Epithelial cell of proximal tubule (primary cell): ENCODE data around the gene LTB4R2. TPM values are rescaled to one million over a fixed set of nuclear protein-coding genes. Genes with fewer than 3 reads are reported as not detected.
"Not testable (repeated sequence)": the region's sequence is repeated elsewhere in the genome, so short reads cannot be mapped to it uniquely, and the experiment has no call there.

ENCODE experiments used
- DNase-seq: peaks from one replicate; pipeline ENCODE4 v3.0.0-alpha.2; 2011; ENCODE audit warnings: low read depth
- H3K4me3 ChIP-seq: 2 replicates; pipeline ENCODE4 v1.5.1; 2011; ENCODE audit warnings: low read depth, mild to moderate bottlenecking, low read length
- CTCF ChIP-seq: conservative IDR thresholded peaks from 2 replicates; pipeline ENCODE4 v1.5.1; 2012; ENCODE audit warnings: low read depth, mild to moderate bottlenecking, low read length
- total RNA-seq: library from RNA; depleted of rRNA; stranded (reverse); fragments of >200 nt; gene quantifications from 2 replicates; pipeline ENCODE4 v1.2.3, GENCODE V29; 2015

Gene LTB4R2
- total RNA-seq, 1 donor from 2014 or later: 2.7 TPM

- TF ChIP-seq CTCF: no peak
- H3K4me3 ChIP-seq: no peak overlapping the region
- DNase-seq: peak; percentile 64
These were observed 43.9 kb downstream of the LTB4R2 start for GRCh38 chr14:24353559-24354481.

- not testable (repeated sequence) for H3K4me3 ChIP-seq
These were observed 44.5 kb downstream of the LTB4R2 start for GRCh38 chr14:24354482-24354825.

GRCh38 chr14:24355009-24355408 lies 45.1 kb downstream of the LTB4R2 start:
- H3K4me3 ChIP-seq: no peak overlapping the region
- TF ChIP-seq CTCF: no peak
- DNase-seq: no peak

More at GRCh38 chr14:24354482-24354825, 44.5 kb downstream of the LTB4R2 start:
- not testable (repeated sequence) for DNase-seq

- DNase-seq: no peak
- H3K4me3 ChIP-seq: no peak overlapping the region
- no peak for TF ChIP-seq CTCF
These were observed 46.3 kb downstream of the LTB4R2 start for GRCh38 chr14:24356208-24356607.

GRCh38 chr14:24360281-24360680 lies 50.3 kb downstream of the LTB4R2 start:
- no peak for DNase-seq
- H3K4me3 ChIP-seq: no peak overlapping the region
- no peak for TF ChIP-seq CTCF

GRCh38 chr14:24361326-24361725 lies 51.4 kb downstream of the LTB4R2 start:
- no peak overlapping the region for H3K4me3 ChIP-seq
- TF ChIP-seq CTCF: no peak
- no peak for DNase-seq

Other genes starting within 250 kb of the LTB4R2 start
- not detected in 2 replicates for gene CPNE6, start 238.6 kb upstream of the LTB4R2 start, total RNA-seq
- gene PCK2, start 215.8 kb upstream of the LTB4R2 start, total RNA-seq: 40.0 and 47.7 TPM in 2 replicates
- 42.6 and 51.2 TPM in 2 replicates for gene DCAF11, start 195.4 kb upstream of the LTB4R2 start, total RNA-seq
- gene NRL, start 195.2 kb upstream of the LTB4R2 start, total RNA-seq: 0.87 and 1.2 TPM in 2 replicates
- gene FITM1, start 179.5 kb upstream of the LTB4R2 start, total RNA-seq: not detected in 2 replicates
- gene PSME1, start 173.9 kb upstream of the LTB4R2 start, total RNA-seq: 266 and 385 TPM in 2 replicates
- 22.3 and 31.8 TPM in 2 replicates for gene EMC9, start 168.5 kb upstream of the LTB4R2 start, total RNA-seq
- gene PSME2, start 163.5 kb upstream of the LTB4R2 start, total RNA-seq: 156 and 168 TPM in 2 replicates
- gene RNF31, start 162.6 kb upstream of the LTB4R2 start, total RNA-seq: 42.3 and 79.4 TPM in 2 replicates
- gene IRF9, start 148.9 kb upstream of the LTB4R2 start, total RNA-seq: 26.8 and 45.1 TPM in 2 replicates
- 122 and 158 TPM in 2 replicates for gene REC8, start 138.1 kb upstream of the LTB4R2 start, total RNA-seq
- gene IPO4, start 121.3 kb upstream of the LTB4R2 start, total RNA-seq: 60.4 and 102 TPM in 2 replicates
- 54.4 and 84.1 TPM in 2 replicates for gene TM9SF1, start 114.7 kb upstream of the LTB4R2 start, total RNA-seq
- gene TSSK4, start 104.4 kb upstream of the LTB4R2 start, total RNA-seq: not detected in 2 replicates
- 42.8 and 88.4 TPM in 2 replicates for gene CHMP4A, start 96.7 kb upstream of the LTB4R2 start, total RNA-seq
- gene MDP1, start 94.1 kb upstream of the LTB4R2 start, total RNA-seq: 15.6 and 26.1 TPM in 2 replicates
- 219 and 220 TPM in 2 replicates for gene NEDD8, start 77.8 kb upstream of the LTB4R2 start, total RNA-seq
- 64.2 and 136 TPM in 2 replicates for gene GMPR2, start 77.2 kb upstream of the LTB4R2 start, total RNA-seq
- 43.2 and 53.2 TPM in 2 replicates for gene TINF2, start 67.5 kb upstream of the LTB4R2 start, total RNA-seq
- gene TGM1, start 47.0 kb upstream of the LTB4R2 start, total RNA-seq: 0.63 and 0.94 TPM in 2 replicates
- gene RABGGTA, start 38.5 kb upstream of the LTB4R2 start, total RNA-seq: 32.7 and 39.0 TPM in 2 replicates
- gene DHRS1, start 10.4 kb upstream of the LTB4R2 start, total RNA-seq: 25.7 and 26.4 TPM in 2 replicates
- gene NOP9, start 10.3 kb upstream of the LTB4R2 start, total RNA-seq: 17.1 and 32.6 TPM in 2 replicates
- gene CIDEB, start 2.2 kb upstream of the LTB4R2 start, total RNA-seq: 2.0 and 3.6 TPM in 2 replicates
- 0.06 and 4.0 TPM in 2 replicates for gene LTB4R, start 1.4 kb downstream of the LTB4R2 start, total RNA-seq
- 1.6 and 8.0 TPM in 2 replicates for gene ADCY4, start 24.9 kb downstream of the LTB4R2 start, total RNA-seq
- gene RIPK3, start 29.9 kb downstream of the LTB4R2 start, total RNA-seq: 6.4 and 7.6 TPM in 2 replicates
- gene NFATC4, start 58.0 kb downstream of the LTB4R2 start, total RNA-seq: 4.5 and 30.2 TPM in 2 replicates
- gene NYNRIN, start 88.9 kb downstream of the LTB4R2 start, total RNA-seq: 3.4 and 6.2 TPM in 2 replicates
- 0.43 and 1.3 TPM in 2 replicates for gene CBLN3, start 119.5 kb downstream of the LTB4R2 start, total RNA-seq
- gene KHNYN, start 119.8 kb downstream of the LTB4R2 start, total RNA-seq: 38.3 and 41.6 TPM in 2 replicates
- 27.4 and 36.9 TPM in 2 replicates for gene SDR39U1, start 132.6 kb downstream of the LTB4R2 start, total RNA-seq
- not detected in 2 replicates for gene CMA1, start 198.1 kb downstream of the LTB4R2 start, total RNA-seq